Astrocyte of the spinal cord (primary cell): ENCODE results near the gene RAD51C.
"Not testable (repeated sequence)": the region's sequence is repeated elsewhere in the genome, so short reads cannot be mapped to it uniquely, and the experiment has no call there.

Experiments
- DNase-seq: peaks from one replicate; pipeline ENCODE4 v3.0.0; 2011; ENCODE audit warnings: low read depth, low spot score
- H3K4me3 ChIP-seq: 2 replicates; pipeline ENCODE4 v1.5.1; 2011; ENCODE audit warnings: low read depth, mild to moderate bottlenecking, low read length, moderate library complexity
- in situ Hi-C: cut with HindIII; loops from 2 replicates; pipeline ENCODE4 v1.10.0; 2017; ENCODE audit warnings: low sequenced_read_pairs
- TF ChIP-seq, protein P1 (sequence below): IDR thresholded peaks from 2 replicates; pipeline ENCODE4 v1.5.1; 2012; ENCODE audit warnings: low read depth, mild to moderate bottlenecking, low read length, inconsistent platforms

RAD51C gene

DNA sequence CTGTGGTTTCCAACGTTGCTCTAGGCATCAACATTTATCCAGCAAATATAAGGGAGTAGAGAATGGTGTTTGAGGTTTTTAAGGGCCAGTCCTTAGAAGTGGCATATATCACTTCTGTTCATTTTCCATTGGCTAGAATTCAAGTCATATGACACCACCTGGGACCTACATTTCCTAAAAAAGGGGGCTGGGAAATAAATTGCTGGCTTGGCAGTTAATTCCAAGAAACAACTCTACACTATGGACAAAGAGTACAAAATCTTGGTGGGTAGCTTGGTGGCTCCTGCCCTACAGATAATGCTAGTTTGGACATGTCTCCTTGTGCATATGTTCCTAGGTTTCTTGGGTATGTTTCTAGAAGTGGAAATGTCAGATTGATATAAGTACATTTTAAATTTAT is 70.9 kb downstream of the RAD51C start:
- H3K4me3 ChIP-seq = no peak overlapping the region
- DNase-seq = no peak
- TF ChIP-seq, protein P1, sequence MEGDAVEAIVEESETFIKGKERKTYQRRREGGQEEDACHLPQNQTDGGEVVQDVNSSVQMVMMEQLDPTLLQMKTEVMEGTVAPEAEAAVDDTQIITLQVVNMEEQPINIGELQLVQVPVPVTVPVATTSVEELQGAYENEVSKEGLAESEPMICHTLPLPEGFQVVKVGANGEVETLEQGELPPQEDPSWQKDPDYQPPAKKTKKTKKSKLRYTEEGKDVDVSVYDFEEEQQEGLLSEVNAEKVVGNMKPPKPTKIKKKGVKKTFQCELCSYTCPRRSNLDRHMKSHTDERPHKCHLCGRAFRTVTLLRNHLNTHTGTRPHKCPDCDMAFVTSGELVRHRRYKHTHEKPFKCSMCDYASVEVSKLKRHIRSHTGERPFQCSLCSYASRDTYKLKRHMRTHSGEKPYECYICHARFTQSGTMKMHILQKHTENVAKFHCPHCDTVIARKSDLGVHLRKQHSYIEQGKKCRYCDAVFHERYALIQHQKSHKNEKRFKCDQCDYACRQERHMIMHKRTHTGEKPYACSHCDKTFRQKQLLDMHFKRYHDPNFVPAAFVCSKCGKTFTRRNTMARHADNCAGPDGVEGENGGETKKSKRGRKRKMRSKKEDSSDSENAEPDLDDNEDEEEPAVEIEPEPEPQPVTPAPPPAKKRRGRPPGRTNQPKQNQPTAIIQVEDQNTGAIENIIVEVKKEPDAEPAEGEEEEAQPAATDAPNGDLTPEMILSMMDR = no peak
- in situ Hi-C loops = no loop called here

DNA sequence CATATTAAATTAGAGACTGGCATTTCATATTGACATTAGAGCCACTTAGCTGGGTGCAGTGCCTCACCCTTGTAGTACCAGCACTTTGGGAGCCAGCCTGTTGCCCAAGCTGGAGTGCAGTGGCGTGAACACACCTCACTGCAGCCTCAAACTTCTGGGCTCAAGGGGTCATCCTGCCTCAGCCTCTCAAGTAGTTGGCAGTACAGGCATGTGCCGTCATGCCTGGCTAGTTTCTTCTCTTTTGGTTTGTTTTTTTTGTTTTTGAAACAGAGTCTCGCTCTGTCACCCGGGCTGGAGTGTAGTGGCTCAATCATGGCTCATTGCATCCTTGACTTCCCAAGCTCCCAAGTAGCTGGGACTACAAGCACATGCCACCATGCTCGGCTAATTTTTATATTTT is 72.0 kb downstream of the RAD51C start:
- TF ChIP-seq, protein P1 = no peak
- DNase-seq = no peak
- H3K4me3 ChIP-seq = no peak overlapping the region
- in situ Hi-C loops = no loop called here

DNA sequence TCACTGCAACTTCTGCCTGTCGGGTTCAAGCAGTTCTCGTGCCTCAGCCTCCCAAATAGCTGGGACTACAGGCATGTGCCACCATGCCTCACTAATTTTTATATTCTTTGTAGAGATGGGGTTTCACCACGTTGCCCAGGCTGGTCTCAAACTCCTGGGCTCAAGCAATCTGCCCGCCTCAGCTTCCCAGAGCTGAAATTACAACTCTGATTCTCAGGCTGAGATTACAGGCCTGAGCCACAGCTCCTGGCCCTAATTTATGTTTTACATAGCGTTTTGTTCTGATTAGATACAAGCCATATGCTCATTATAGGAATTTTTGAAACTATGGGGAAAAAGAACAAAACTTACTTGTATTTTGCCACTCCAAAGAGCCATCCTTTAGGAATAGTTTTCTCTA is 86.1 kb downstream of the RAD51C start:
- H3K4me3 ChIP-seq, in situ Hi-C loops, DNase-seq: not testable (repeated sequence)

DNA sequence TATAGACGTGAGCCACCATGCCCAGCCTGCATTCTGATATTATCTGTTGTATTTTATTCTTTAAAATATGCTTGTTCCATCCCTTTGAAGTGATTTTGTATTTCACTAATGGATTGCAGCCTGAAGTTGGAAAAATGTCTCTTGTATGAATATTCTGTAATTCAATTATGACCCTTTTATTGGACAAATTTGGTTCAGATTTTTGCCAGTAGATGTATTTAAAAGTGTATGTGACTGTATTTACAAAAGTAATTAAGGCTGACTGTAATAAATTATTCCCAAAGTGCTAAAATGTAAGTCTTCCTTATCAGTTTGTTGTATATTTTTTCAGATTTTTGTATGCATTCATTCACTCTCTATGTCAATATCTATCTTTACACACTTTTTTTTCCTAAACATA is 87.0 kb downstream of the RAD51C start:
- no peak overlapping the region for H3K4me3 ChIP-seq
- TF ChIP-seq, protein P1 = no peak
- no peak for DNase-seq
- in situ Hi-C loops = no loop called here

DNA sequence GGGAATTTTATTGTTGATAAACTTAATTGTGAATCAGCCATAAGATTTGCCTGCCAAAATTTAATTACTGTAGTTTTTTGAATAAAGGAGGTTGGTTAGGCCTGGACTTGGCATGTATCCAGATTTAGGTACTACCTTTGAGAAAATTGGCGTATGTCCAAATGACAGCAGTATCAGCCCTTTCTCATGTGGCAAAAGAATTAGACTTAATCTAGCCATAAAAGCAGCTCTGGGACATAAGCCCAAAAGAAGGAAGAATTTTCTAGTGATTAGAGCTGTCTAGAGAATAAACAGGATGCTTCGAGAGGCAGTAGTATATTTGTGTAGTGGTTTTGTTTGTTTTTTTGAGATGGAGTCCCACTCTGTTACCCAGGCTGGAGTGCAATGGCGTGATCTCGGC is 91.0 kb downstream of the RAD51C start:
- H3K4me3 ChIP-seq = no peak overlapping the region
- DNase-seq = no peak
- TF ChIP-seq, protein P1 = no peak
- in situ Hi-C loops = no loop called here

DNA sequence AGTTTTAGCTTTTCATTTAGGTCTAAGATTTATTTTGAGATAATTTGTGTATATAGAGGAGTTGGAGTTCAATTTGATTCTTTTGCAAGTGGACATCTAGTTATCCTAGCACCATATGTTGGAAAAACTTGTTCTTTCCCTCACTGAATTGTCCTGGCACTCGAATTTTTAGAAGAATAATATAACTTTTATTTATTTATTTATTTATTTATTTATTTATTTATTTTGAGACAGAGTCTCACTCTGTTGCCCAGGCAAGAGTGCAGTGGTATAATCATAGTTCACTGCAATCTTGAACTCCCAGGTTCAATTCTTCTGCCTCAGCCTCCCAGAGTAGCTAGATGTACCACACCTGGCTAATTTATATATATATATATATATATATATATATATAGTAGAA is 92.7 kb downstream of the RAD51C start:
- in situ Hi-C loops = no loop called here
- DNase-seq = no peak
- no peak overlapping the region for H3K4me3 ChIP-seq
- TF ChIP-seq, protein P1 = no peak
